Heart right ventricle (tissue), 16 donors: ENCODE data around the gene PELI1. TPM values are rescaled to one million over a fixed set of nuclear protein-coding genes. Genes with fewer than 3 reads are reported as not detected.

Experiments
- ATAC-seq, 8 donors: fragments of 200-7000 bp; cut with Tn5 transposase; one replicate each; pipeline ENCODE4 v1.9.1; 2020; ENCODE audit warnings: mild to moderate bottlenecking in 8 of 8, moderate library complexity in 8 of 8, moderate number of reproducible peaks in 1 of 8
- DNase-seq, 2 donors: peaks; one replicate each; pipeline ENCODE4 v3.0.0-alpha.2; 2020
- H3K27ac ChIP-seq, 10 donors: fragments of 200-600 bp; sonication (generic) in 2 of 10; one replicate each; pipeline versions ENCODE4 v1.5.0 to v1.8.0; 2020 to 2022; ENCODE audit warnings: mild to moderate bottlenecking in 3 of 10
- H3K27me3 ChIP-seq, 7 donors: fragments of 200-600 bp; one replicate each; pipeline ENCODE4 v1.8.0; 2021 to 2022; ENCODE audit warnings: mild to moderate bottlenecking in 2 of 7
- H3K36me3 ChIP-seq, 9 donors: fragments of 200-600 bp; sonication (generic) in 1 of 9; one replicate each; pipeline versions ENCODE4 v1.5.0 to v1.8.0; 2020 to 2022; ENCODE audit warnings: mild to moderate bottlenecking in 2 of 9
- H3K4me1 ChIP-seq, 9 donors: fragments of 200-600 bp; sonication (generic) in 1 of 9; one replicate each; pipeline versions ENCODE4 v1.5.0 to v1.8.0; 2020 to 2022; ENCODE audit warnings: mild to moderate bottlenecking in 4 of 9
- H3K4me3 ChIP-seq, 10 donors: fragments of 200-600 bp; sonication (generic) in 2 of 10; one replicate each; pipeline versions ENCODE4 v1.5.0 to v1.8.0; 2020 to 2022; ENCODE audit warnings: mild to moderate bottlenecking in 7 of 10, moderate library complexity in 2 of 10
- H3K9me3 ChIP-seq, 11 donors: fragments of 200-600 bp in 10 of 11; sonication (generic) in 2 of 11; one replicate each; pipeline versions ENCODE4 v1.5.0 to v1.8.0; 2013 to 2022; ENCODE audit warnings: mild to moderate bottlenecking in 2 of 11, control low read depth in 1 of 11, moderate library complexity in 1 of 11
- CTCF ChIP-seq, 9 donors: fragments of 200-600 bp; sonication (generic) in 2 of 9; IDR thresholded peaks; one replicate each; pipeline versions ENCODE4 v1.5.0 to v1.8.0; 2021 to 2022; ENCODE audit warnings: antibody characterized with exemption in 9 of 9, mild to moderate bottlenecking in 5 of 9, moderate library complexity in 1 of 9
- WGBS, 2 donors: extraction: QIAGEN DNeasy Blood & Tissue Kit; methylation state at CpG; one replicate each; pipeline ENCODE4 v1.1.7; 2013; ENCODE audit warnings: inconsistent platforms in 1 of 2; 5-methylcytosine and 5-hydroxymethylcytosine counted together
- intact Hi-C, 10 donors: fragments of 100-400 bp; cut with DNase I; formaldehyde crosslinking; loops; one replicate each; pipeline versions ENCODE4 v1.11.1 to v1.14.2; 2022
- polyA plus RNA-seq, 2 donors: library from polyadenylated mRNA; stranded (reverse); fragments of 200-250 nt; gene quantifications; one replicate each; pipeline ENCODE4 v1.2.3, GENCODE V29; 2013
- total RNA-seq, 10 donors: library from RNA; stranded (reverse); fragmentation: NEBNext Ultra II Directional in 3 of 10; extraction: Animal tissue kit (Norgen Biotek cat#: 25700) in 3 of 10; gene quantifications; one replicate each; pipeline versions ENCODE4 v1.2.1 to v1.2.4, GENCODE V29; 2021 to 2023
- donor health status: Arrhythmogenic right ventricular cardiomyopathy.
- donor health status: ischemic (EF 13 %, LVEDD 7.1; RV severe dilation, severe dysfunction).
- donor health status: healthy with polysubstance abuse.
- donor health status: DM: no; HTN: yes; CAD: no.
- donor health status: DM: no; HTN: no; CAD: no.
- donor health status: ischemic (EF 25% LVEDD 6.9; RV normal size, moderate dysfunction).
- donor health status: ischemic (EF 25% LVEDD 5.7; RV mildly dilated, moderate dysfunction).
- donor health status: healthy.
- donor health status: DM: yes; HTN: yes; CAD: no.
- donor health status: Ischemic cardiomyopathy.
- donor health status: ischemic (EF 35%, LVEDD 5.7; RV mildly dilated, moderate dysfunction).
- donor health status: nonischemic (EF 11% LVEDD 7.7; RV severe dilation, severe dysfunction).
- donor health status: DM: yes; HTN: yes; CAD: no.
- donor health status: PGD.
- donor health status: ischemic (EF 29% LVEDD 5.4; RV normal size, mild dysfunction).
- donor health status: nonischemic (EF 23%, LVEDD 6.1; RV moderate dilation, normal function).

The PELI1 gene
- total and polyA plus RNA-seq, 12 donors = 6.0 to 15.6 (median 8.6) TPM

- no peak overlapping the region for H3K4me3 ChIP-seq
- no peak for DNase-seq
- H3K4me1 ChIP-seq = peaks cover 0 to 13% (median 0%) of the 10 kb centered on the region in 9 donors
- no peak overlapping the region for H3K27ac ChIP-seq
- intact Hi-C loops = no loop called here
- WGBS, 2 donors = 82 to 89% methylated on average over 5 of the region's 5 CpGs
- ATAC-seq = no peak
- no peak for TF ChIP-seq CTCF (IDR thresholded peaks at IDR 0.05)
- H3K36me3 ChIP-seq = no peaks in the 10 kb centered on the region
- H3K27me3 ChIP-seq = no peaks in the 10 kb centered on the region
- no peaks in the 10 kb centered on the region for H3K9me3 ChIP-seq
Measured at GRCh38 chr2:64173156-64174135, 29.2 kb upstream of the PELI1 start.

GRCh38 chr2:64168756-64169155, 24.5 kb upstream of the PELI1 start:
- no peak overlapping the region for H3K4me3 ChIP-seq
- no peaks in the 10 kb centered on the region for H3K36me3 ChIP-seq
- intact Hi-C loops = no loop called here
- H3K27ac ChIP-seq = no peak overlapping the region
- TF ChIP-seq CTCF (IDR thresholded peaks at IDR 0.05) = no peak
- peaks cover 0 to 9% (median 0%) of the 10 kb centered on the region in 9 donors for H3K4me1 ChIP-seq
- H3K27me3 ChIP-seq = no peaks in the 10 kb centered on the region
- no peak for ATAC-seq
- no peaks in the 10 kb centered on the region for H3K9me3 ChIP-seq
- no peak for DNase-seq
- WGBS, 2 donors = 97 to 98% methylated on average over 1 of the region's 1 CpG

- intact Hi-C loops = no loop called here
- no peak overlapping the region for H3K27ac ChIP-seq
- ATAC-seq (no peak), DNase-seq (no peak)
- H3K9me3 ChIP-seq = no peaks in the 10 kb centered on the region
- no peak for TF ChIP-seq CTCF (IDR thresholded peaks at IDR 0.05)
- H3K4me1 ChIP-seq = peaks cover 0 to 9% (median 0%) of the 10 kb centered on the region in 9 donors
- H3K27me3 ChIP-seq = no peaks in the 10 kb centered on the region
- no peak overlapping the region for H3K4me3 ChIP-seq
- H3K36me3 ChIP-seq = no peaks in the 10 kb centered on the region
Measured at GRCh38 chr2:64168201-64168600, 24.0 kb upstream of the PELI1 start.

GRCh38 chr2:64166637-64167420, 22.6 kb upstream of the PELI1 start:
- Histone ChIP-seq H3K4me1 (peaks cover 0 to 9% (median 0%) of the 10 kb centered on the region in 9 donors), H3K4me3 (no peak overlapping the region), H3K27ac (no peak overlapping the region), H3K36me3 (no peaks in the 10 kb centered on the region), H3K27me3 (no peaks in the 10 kb centered on the region), H3K9me3 (no peaks in the 10 kb centered on the region)
- DNase-seq = no peak
- no peak for ATAC-seq
- TF ChIP-seq CTCF (IDR thresholded peaks at IDR 0.05) = no peak
- WGBS, 2 donors = 95 to 98% methylated on average over 4 of the region's 4 CpGs
- intact Hi-C loops = no loop called here
